SU-DHL-6 (cell line): Measurements from ENCODE around the gene RAB9A.

Experiments
- CTCF ChIP-seq: fragments of 200-600 bp; sonication (generic); IDR thresholded peaks from one replicate; pipeline ENCODE4 v1.5.1; 2017; ENCODE audit warnings: antibody characterized with exemption, mild to moderate bottlenecking, low read length, moderate library complexity; ENCODE audit not compliant: insufficient read depth, poor library complexity, severe bottlenecking
- EZH2phosphoT487 ChIP-seq: fragments of 200-600 bp; sonication (generic), shearing (Covaris generic); conservative IDR thresholded peaks from 2 replicates; pipeline ENCODE4 v1.6.1; 2018; ENCODE audit warnings: mild to moderate bottlenecking, antibody characterized with exemption, low read length, moderate library complexity, mixed read lengths

GRCh38 chrX:13666836-13667235 is 22.1 kb upstream of the RAB9A start:
- TF ChIP-seq CTCF (no peak), EZH2phosphoT487 (no peak)
